Tibial nerve (tissue), 3 donors: ENCODE data around the gene GALNT14.

Experiments used
- POLR2A ChIP-seq, 2 donors: fragments of 450-650 bp; IDR thresholded peaks; one replicate each; pipeline ENCODE4 v1.6.1; 2017; ENCODE audit warnings: antibody characterized with exemption in 2 of 2, mild to moderate bottlenecking in 2 of 2, moderate library complexity in 2 of 2
- TF ChIP-seq, protein P1 (sequence below), 5 experiments: fragments of 200-600 bp in 3 of 5; fragments of 450-650 bp in 2 of 5; sonication (generic) in 3 of 5; IDR thresholded peaks; one replicate each; pipeline ENCODE4 v1.5.1; 2016 to 2019; ENCODE audit warnings: antibody characterized with exemption in 5 of 5, mild to moderate bottlenecking in 3 of 5, moderate library complexity in 2 of 5

DNA sequence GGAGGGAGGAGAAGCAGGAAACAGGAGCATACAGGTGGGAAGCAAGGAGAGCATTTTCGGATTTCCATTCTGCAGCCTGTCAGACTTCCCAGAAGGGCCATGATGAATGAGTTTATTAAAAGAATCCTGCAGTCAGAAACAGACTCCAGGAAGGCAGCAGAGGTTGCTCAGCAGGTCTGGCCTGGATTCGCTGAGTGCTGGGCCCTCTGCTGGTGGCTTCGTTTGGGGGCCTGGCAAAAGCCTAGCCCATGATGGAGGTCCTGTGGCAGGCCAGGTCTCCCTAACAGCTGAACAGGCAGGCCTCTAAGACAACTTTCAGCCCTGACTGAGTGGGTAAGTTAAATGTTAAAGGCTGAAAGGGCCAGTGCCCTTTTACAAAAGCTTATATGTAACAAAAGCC lies 222.8 kb downstream of the GALNT14 start:
- TF ChIP-seq, protein P1, sequence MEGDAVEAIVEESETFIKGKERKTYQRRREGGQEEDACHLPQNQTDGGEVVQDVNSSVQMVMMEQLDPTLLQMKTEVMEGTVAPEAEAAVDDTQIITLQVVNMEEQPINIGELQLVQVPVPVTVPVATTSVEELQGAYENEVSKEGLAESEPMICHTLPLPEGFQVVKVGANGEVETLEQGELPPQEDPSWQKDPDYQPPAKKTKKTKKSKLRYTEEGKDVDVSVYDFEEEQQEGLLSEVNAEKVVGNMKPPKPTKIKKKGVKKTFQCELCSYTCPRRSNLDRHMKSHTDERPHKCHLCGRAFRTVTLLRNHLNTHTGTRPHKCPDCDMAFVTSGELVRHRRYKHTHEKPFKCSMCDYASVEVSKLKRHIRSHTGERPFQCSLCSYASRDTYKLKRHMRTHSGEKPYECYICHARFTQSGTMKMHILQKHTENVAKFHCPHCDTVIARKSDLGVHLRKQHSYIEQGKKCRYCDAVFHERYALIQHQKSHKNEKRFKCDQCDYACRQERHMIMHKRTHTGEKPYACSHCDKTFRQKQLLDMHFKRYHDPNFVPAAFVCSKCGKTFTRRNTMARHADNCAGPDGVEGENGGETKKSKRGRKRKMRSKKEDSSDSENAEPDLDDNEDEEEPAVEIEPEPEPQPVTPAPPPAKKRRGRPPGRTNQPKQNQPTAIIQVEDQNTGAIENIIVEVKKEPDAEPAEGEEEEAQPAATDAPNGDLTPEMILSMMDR (IDR thresholded peaks at IDR 0.05) = no peak
- no peak for TF ChIP-seq POLR2A (IDR thresholded peaks at IDR 0.05)
